NCI-H146 (cell line): ENCODE measurements around the gene OR1K1.
A peak's percentile ranks its signal among the peaks of the same experiment; 100 is the strongest.

Source experiments
- DNase-seq: peaks from one replicate; lab custom pipeline; 2025; lab: John Stamatoyannopoulos, UW

Gene OR1K1, protein sequence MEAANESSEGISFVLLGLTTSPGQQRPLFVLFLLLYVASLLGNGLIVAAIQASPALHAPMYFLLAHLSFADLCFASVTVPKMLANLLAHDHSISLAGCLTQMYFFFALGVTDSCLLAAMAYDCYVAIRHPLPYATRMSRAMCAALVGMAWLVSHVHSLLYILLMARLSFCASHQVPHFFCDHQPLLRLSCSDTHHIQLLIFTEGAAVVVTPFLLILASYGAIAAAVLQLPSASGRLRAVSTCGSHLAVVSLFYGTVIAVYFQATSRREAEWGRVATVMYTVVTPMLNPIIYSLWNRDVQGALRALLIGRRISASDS

GRCh38 chr9:122800066-122801060, at the start of gene OR1K1:
TSS of gene OR1K1 (plus strand) at chr9:122800123. CDS start at chr9:122800123, 0 bp downstream.
- DNase-seq: no peak

DNA sequence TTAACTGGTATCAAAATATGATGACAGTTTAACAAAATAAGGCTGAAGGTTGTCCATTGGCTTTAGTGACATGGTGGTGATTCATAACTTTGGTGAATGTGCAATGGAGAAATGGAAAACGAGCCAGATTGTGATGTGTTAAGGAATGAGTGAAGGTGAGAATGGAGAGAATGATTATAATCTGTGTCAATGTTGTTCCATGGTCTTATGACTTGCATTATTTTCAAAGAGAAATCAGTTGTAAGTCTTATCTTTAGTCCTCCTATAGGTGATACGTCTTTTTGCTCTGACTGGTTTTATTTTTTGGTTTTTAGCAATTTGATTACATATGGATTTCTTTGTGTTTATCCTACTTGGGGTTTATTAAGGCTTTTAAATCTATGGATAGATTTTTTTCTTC, 45.1 kb upstream of the OR1K1 start:
- no peak for DNase-seq

DNA sequence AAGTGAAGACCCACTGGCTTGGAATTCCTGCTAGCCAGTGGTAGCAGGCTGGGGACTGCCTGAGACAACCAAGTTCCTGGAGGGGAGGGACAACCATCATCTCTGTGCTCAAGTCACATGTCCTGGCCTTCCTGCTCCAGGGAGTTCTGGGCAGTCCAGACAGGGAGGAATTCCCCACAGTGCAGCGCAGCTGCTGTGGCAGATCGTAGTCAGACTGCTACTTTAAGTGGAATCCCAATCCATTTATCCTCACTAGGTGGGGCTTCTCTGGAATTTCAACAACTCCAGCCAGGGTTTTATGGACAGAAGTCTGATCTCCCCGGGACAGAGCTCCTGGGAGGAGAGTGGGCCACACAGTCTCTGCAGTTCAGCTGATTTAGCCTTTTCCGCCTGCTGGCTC, 32.1 kb upstream of the OR1K1 start:
- no peak for DNase-seq

GRCh38 chr9:122777052-122777451, 22.9 kb upstream of the OR1K1 start:
- no peak for DNase-seq

- no peak for DNase-seq
Observed at GRCh38 chr9:122777935-122778627, 21.8 kb upstream of the OR1K1 start.

GRCh38 chr9:122779181-122779580, 20.7 kb upstream of the OR1K1 start:
- no peak for DNase-seq

DNA sequence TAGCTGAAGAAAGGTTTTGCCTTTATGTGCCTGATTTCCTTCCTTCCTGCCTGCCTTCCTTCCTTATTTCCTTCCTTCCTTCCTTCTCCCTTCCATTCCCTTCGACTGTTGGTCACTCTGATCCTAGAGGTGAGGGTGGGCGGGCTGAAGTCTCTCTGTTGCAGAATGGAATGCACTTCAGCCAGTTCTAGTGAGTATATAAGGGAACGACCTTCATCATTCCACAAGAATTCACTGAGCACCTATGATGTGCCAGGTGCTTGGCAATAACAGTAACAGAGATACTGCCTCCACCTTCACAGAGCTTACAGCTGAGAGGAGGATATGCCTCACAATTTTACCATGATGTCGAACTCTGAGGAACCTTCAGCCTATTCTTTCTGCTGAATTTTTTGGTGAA, 19.9 kb upstream of the OR1K1 start:
- no peak for DNase-seq

- DNase-seq: no peak
Observed at GRCh38 chr9:122781671-122782070, 18.3 kb upstream of the OR1K1 start.

GRCh38 chr9:122785269-122785668, 14.7 kb upstream of the OR1K1 start:
- no peak for DNase-seq

DNA sequence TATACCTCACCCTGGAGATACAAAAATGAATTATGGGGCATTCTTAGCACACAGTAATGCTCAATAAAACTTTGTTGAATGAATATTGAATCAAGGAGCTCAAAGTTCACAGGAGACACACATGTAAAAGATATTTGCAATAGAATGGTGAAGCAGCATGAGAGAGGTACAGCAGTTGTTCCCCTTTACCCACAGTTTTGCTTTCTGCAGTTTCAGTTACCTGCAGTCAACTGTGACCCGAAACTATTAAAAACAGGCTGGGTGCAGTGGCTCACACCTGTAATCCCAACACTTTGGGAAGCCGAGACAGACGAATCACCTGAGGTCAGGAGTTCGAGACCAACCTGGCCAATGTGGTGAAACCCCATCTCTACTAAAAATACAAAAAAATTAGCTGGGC, 13.6 kb upstream of the OR1K1 start:
- DNase-seq: no peak

- DNase-seq: no peak
Observed at GRCh38 chr9:122788831-122789230, 11.1 kb upstream of the OR1K1 start, which contains the start of gene OR5C1. TSS of gene OR5C1 (plus strand) at chr9:122788933. CDS start at chr9:122788933, 0 bp downstream.

DNA sequence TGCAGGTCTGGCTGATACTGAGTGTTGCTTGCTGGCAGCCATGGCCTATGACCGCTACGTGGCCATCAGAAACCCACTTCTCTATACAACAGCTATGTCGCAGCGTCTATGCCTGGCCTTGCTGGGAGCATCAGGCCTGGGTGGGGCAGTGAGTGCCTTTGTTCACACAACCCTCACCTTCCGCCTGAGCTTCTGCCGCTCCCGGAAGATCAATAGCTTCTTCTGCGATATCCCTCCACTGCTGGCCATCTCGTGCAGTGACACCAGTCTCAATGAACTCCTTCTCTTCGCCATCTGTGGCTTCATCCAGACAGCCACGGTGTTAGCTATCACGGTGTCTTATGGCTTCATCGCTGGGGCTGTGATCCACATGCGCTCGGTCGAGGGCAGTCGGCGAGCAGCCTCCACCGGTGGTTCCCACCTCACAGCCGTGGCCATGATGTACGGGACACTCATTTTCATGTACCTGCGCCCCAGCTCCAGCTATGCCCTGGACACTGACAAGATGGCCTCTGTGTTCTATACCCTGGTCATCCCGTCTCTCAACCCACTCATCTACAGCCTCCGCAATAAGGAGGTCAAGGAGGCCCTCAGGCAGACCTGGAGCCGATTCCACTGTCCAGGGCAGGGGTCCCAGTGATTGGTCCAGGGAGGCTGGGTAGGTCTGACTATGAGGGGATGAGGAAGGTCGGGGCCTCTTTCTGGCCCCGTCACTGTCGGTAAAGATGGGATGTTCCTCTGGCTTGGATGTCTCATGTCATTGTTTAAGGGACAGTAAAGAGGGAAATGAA, 10.5 kb upstream of the OR1K1 start:
- no peak for DNase-seq

DNA sequence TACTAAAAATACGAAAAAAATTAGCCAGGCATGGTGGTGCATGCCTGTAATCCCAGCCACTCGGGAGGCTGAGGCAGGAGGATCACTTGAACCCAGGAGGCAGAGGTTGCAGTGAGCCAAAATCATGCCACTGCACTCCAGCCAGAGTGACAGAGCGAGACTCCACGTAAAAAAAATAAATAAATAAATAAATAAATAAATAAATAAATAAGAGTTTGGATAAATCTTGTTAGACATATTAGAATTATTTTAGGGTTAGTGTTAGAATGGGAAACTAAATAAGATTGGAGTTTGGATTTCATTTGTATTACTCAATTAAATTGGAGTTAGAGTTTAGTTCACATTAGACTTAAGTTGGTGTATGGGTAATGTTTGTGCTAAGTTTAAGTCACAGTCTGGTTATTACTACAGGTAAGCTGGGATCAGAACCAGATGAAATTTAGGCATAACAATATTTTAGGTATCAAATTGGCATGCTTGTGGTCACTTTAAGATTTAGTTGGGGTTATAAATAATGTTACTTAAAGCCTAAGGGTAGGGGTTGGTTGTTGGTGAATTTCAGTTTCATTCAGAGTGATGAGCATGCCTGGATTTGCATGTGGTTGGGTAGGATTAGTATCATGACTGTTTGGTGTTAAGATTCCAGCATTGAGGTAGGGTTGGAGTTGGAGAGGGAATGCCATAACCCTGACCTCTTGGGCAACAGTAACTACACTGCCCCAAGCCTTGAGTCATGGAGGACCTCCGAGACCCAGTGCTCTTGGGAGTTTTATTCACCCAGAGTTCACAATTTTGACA, 7.9 kb upstream of the OR1K1 start:
- no peak for DNase-seq

DNA sequence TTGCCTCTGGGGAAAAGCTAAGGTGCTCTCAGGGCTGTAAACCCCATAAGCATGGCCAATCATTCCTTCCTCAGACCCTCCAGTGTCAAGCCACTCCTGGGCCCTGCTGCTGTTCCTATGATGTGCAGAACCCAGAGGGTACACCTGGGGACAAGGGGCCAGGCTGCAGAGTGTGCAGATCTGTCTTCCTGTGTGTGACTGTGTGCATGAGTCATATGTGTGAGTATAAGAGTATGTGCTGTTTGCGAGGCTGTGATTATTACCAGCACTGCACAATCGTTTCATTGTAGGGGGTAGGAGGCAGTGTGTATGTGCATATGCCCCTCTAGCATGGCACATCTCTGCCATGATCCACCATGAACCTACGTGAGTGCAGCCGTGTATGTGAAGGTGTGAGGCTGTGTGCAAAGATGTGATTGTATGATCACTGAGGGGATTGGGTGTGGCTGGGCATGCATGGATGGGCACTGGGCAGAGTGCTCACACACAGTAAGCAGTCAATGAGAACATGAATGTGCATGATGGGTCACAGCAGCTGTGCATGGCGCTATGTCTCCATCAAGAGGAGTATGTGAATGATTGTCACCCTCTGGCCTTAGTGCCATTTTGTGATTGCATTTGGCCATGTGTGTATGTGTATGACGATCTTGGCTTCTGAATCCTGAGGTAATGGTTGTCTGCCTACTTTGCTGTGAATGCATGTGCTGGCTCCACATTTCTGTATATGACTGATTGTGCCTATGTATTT, 2.4 kb upstream of the OR1K1 start:
- no peak for DNase-seq

DNA sequence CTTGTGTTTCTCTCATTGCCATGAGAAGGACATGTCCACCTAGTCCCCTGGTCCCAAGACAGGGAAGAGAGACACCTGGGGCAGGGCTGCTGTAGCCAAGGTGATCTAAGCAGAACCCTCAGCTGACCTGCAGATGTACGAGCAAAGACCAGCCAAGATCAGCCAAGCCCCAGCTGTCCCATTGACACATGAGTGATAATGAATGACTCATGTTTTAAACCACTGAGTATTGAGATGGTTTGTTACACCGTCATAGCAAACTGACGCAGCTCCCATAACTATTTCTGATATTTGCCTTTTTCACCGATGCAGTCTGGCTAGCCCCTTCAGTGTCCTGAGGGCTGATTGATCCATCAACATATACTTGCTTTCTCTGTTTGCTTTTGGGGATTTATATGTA, 6.7 kb downstream of the OR1K1 start:
- DNase-seq: no peak

DNA sequence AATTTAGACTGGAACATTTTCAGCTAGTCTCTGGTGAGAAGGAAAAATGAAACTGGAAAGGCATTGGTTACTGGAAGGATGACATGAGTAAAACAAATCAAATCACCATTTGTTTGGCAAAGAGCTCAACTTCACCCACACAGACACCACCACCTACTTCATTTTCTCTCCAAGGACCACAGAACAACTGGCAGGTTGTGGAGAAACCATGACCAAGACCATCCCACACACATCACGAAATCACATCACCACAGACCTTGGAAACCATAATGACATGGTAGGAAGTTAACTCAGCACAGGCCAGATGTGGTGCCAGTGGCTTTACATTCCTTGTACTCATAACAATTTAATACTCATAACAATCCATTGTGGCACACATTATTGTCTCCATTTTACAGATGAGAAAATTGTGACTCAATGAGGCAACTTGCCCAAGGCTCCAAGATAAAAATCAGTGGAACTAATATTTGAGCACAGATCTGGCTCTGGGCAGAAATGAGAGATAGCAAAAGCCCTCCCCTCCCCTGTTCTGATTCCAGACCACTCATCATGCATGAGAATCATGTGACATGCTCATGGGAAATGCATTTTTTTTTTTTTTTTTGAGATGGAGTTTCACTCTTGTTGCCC, 7.5 kb downstream of the OR1K1 start:
- DNase-seq: no peak

DNA sequence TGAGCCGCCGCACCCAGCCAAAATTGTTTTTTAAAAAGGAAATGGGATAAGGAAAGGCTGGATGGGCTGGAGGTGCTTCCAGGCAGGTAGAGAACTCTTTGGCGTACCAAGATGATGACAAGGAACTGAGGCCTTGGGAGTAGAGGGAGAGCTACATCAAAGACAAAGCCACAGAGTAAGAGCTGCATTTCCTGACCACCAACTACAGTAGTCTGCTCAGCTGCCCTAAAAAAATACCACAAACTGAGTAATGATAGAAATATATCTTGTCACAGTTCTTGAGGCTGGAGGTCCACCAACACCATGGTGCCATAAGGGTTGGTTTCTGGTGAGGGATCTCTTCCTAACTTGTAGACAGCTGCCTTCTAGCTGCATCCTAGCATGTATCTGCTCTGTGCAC, 8.2 kb downstream of the OR1K1 start:
- no peak for DNase-seq

DNA sequence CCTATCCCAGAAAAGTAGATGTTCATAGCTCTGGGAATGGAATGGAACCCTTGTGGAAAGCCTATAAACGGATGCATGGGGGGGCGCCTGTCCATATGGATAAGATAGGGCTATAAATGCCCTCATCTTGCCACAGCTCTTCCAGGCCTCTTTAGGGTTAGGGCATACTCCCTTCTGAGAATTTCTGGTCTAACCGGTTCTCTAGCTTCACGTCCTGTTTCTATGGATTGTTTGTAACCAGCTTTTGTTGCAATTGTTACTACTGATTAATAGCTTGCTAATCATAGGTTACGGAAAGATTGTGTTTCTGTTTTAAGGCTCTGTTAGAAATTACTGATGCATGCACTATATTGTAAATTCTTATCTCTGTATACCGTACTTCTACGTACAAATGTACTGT, 9.3 kb downstream of the OR1K1 start:
- DNase-seq: peak; percentile 38

DNA sequence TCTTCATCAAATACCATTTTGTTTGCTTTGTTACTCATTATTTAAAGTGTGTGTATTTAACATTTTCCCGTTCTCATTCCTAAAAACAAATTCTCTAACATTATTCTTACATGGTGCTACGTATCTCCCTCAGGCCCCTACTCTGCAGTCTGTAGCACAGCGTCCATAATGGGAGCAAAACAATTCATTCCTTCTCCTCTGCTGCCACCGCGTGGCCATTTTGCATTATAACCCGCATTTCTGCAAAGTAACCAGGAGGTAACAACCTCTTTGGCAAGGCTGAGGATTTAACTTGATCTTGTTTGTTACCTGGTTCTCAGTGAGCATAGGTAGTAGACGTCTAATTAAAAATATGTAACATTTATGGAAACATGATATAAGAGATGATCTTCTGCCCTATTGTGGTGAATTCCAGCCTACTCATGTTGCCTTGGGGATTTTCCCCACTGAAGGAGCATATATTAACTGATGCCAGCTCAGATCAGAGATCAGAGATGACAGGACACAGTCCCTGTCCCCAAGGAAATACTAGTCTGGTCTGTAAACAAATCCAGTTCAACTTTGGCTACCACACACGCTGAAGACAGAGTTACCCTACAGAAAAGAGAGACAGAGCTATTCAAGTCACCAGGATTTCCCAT, 10.5 kb downstream of the OR1K1 start:
- peak; percentile 66 for DNase-seq
